ENCODE data around the gene RET.
"Not testable (repeated sequence)": the region's sequence is repeated elsewhere in the genome, so short reads cannot be mapped to it uniquely, and the experiment has no call there.

Gene RET

DNA sequence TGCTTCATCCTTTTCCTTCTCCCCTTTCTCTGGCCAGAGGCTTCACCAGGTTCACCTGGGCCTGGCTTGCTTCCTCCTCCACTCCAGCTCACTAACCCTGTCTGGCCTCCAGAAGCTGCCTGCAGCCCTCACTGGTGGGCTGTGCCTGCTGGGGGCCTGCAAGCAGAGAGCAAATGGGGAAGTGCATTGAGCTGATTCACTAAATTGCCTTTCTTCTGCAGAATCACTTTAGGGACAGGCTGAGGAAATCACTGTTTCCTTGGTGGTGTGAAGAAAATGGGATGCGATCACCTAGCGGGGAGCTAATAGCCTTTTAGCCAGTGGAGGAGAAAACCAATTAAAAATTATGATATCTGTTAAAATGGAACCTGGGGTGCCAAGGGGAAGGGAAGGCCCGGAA is 3.0 kb downstream of the RET start:
- DNase-seq = no peak

DNA sequence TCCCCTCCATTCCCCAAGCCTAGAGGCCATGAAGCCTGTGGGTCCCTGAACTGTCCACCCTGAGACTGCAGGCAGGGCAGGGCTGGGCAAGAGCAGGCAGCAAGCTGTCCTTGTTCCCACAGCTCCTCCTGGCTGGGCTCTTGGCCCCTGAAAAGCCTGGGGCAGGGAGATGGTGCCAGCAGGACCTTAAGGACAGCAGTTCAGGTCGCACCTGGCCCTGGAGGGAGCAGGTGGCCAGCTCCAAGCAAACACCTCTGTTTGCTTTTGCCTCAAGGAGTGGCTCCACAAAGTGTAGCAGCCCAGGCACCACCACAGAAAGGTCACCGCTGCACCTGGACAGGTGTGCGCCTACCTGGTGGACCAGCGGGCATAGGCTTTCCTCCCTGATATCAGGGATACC is 5.2 kb downstream of the RET start:
- no peak for DNase-seq

DNA sequence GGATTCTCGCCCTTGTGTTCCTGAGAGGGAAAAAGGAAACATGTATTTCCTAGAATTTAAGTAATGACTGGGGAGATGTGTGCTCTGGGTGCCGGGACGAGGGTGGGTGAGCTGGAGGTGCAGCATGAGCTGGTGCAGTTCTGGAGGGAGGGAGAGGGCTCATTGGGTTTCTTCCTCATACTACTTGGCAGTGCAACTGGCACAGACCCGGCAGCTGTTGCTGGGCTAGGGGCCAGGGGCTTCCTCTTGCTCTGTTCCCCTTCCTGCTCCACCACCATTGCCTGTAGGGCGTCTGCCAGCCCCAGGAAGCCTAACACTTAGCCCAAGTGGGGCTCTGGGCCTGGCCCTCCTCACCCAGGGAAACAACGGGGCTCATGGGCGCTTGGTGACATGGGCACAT is 5.9 kb downstream of the RET start:
- DNase-seq = no peak

DNA sequence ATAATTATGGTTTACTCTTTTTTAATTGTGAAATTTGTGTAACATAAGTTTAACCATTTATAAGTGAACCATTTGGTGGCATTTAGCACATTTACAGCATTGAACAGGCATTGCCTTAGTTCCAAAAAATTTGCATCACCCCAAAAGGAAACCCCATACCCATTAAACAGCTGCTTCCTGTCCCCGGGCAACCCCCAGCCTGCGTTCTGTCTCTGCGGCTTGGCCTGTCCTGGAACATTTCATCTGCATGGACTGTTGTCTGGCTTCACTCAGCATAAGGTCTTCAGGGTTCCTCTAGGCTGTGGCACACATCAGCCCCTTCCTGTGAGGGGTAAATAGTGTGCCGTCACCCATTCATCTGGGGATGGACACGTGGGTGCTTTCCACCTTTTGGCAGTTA is 6.9 kb downstream of the RET start:
- DNase-seq = peak; percentile 28 to 29

DNA sequence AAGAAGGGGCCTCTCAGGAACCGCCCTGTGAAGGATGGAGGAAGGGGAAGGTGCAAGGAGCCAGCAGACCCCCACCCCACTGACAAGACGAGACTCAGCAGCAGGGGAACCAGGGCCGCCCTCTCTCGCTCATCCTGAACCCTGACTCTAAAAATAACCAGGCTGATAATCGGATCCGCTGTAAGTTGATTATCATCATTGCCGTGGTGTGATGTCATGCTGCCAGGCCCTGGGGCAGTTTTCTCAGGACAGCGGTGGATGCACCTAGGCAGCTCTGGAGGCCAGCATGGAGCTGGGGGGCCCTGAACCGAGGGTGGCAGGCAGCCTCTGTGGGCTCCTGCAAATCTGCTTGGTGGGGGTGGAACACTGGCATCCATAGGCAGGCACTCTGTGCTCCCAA is 7.9 kb downstream of the RET start:
- no peak for DNase-seq

DNA sequence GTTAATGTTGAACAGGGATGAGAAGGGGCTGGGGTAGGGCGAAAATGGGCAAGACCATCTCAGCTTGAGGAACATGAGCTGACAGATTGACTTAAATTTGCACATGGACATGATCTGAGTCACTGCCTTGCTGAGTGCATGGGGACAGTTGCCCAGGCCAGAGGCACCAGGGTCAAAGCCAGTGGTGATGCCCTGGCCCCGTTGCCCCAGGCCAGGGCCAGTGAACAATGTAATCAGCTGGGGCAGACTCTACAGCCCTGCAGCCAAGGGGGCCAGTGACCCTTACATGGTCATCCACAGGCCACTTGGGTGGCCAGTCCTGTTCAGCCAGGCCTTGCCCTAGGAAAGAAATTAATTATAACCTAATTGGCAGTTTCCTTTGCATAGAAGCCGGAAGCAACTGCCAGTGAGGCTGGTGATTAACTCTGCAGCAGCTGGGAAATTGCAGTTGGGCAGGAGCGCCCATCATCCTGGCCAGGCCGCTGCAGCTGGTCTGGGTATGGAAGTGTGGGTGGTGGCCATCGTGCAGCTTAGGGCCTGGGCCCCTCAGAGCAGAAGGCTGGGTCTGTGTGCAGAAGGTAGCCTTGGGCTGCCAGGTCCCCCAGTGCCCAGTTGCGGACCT is 9.6 kb downstream of the RET start:
- DNase-seq = no peak

DNA sequence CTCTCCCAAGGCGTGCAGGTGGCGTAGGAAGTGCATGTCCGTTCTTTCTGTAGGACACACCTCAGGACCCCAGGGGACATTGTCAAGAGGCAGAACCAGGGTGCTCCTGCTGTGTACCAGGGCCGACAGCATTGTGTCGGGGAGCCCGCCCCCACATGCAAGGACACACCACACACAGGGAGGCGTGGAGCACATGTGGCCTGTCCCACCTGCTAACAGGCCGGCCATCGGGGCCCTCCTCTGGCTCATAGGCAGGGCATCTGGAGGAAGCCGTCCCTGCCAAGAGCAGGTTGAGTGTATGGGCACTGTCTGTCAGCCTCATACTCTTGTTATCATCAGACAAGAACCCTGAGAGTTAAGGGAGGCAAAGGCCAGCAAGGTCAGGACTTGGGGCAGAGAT is 12.7 kb downstream of the RET start:
- no peak for DNase-seq

DNA sequence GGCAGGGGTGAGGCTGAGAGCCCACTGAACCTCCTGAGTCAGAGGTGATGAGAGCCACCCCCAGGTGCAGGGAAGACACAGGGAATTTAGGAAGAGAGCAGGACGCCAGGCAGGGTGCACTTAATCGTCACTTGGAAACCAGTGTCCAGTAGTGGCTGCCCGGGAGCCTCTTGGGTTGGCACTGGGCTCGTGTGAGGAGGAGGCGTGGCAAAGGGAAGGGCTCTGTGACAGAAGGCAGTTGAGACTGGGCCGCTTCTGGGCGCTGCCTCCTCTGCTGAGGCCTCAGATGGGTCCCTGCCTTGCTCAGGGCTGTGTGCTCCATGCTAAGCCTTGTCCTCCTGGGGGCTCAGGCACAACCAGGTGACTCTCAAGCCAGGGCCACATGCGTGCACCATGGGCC is 13.3 kb downstream of the RET start:
- no peak for DNase-seq

DNA sequence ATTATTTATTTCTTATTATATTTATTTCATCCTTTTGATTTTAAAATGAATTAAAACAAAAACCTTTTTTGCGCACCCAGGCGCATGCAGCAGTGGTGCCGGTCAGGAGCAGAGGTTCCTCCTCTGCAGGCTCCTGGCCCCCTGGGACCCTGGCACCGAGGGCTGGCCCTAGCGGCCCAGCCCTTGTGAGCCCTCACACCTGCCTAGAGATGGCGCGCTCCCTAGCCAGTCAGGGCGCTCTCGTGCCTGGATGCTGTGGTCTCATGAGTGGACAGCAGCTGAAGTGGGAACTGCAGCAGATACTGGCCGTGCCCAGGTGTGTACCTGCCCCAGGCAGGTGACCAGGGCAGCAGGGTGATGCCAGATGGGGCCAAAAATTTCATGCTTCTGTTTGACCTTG is 13.8 kb downstream of the RET start:
- DNase-seq = no peak

DNA sequence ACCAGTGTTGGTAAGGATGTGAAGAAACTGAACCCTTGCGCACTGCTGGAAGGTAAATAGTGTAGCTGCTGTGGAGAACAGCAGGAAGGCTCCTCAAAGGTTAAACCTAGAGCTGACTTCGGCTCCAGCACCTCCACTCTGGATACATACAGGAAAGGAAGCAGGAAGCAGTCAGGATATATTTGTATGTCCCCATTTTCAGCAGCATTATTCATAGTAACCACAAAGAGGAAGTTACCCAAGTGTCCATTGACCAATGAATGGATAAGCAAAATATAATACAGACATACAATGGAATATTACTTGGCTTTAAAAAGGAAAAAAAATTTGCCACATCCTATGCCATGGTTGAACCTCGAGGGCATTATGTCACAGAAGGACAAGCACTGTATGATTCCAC is 15.0 kb downstream of the RET start:
- DNase-seq = peak; percentile 65 to 73

DNA sequence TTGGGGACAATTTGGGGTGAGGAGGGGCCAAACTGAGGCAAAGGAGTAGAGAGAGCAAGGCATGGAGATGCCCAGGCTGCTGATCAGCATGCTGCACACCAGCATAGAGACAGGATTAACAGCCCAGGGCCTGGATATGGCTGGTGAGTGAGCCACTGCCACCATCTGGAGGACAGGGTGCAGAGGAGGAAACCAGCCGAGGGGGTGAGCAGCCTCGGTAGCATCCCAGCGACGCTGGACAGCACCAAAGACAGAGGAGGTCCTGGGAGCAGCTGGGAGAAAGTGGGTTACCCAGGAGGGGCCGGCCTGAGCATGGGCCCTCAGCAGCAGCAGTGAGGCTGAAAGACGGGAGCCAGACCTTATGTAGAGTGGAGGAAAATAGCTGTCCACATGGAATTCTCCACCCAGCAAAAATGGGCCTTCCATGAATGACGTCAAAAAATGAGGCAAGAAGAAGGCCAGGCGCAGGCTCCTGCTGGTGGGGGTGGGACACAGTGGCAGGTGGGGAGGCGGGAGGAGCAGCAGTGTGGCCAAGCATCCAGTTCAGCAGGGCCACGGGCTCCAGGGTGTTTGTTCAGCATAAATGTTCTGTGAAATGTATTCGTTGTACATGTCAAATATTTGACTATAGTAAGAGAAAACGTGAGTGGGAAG is 16.7 kb downstream of the RET start:
- DNase-seq = no peak

DNA sequence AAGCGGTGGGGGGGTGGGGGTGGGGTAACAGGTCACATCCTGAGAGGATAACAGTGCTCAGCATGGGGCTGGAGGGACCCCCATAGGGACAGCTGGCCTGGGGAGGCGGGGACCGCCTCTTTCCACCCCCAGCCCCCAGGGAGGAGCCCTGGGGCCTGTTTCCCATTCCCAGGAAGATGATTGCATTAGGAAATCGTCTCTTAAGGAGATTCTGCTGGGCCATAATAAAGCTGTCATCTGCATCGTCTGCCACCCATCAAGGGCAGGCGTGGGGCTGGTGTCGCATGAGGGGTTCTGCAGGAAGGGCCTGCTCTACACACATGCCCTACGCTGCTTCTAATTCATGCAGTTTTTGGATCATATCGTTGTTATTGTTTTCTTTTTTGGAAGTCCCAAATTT is 17.2 kb downstream of the RET start:
- DNase-seq = no peak

DNA sequence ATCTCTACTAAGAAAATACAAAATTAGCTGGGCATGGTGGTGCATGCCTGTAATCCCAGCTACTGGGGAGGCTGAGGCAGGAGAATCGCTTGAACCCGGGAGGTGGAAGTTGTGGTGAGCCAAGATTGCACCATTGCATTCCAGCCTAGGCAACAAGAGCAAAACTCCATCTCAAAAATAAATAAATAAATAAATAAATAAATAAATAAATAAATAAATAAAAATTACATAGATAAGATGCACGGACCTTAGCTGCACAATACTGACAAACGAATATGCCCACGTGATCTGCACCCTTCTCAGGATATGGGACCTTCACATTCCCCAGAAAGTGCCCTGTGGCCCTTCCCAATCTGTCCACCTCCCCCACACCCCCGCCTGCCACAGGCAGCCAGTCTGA is 22.5 kb downstream of the RET start:
- not testable (repeated sequence) for DNase-seq

DNA sequence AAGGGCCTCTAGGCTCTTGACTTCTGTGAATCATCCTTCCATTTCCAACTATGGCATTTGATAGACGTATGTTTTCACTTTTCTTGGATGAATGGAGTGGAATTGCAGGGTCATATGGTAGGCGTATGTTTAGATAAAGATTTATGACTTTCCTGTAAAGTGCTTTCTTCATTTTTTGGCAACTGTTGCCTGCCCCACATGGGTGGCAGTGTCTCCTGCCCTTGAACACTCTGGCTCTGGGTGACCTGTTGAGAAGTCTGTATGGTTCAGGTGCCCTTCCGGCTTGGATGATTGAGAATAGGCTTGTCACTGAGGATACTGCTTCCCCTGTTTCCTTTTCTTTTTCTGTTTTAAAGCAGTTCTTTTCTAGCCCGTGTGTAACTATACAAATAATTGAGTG is 23.1 kb downstream of the RET start:
- DNase-seq = no peak

DNA sequence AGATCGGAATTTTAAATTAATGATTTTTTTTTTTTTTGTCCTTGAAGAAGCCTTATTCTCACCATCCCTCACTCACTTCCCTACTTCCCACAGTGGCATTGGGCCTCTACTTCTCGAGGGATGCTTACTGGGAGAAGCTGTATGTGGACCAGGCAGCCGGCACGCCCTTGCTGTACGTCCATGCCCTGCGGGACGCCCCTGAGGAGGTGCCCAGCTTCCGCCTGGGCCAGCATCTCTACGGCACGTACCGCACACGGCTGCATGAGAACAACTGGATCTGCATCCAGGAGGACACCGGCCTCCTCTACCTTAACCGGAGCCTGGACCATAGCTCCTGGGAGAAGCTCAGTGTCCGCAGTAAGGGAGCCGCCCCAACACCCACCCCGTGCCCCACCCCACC is 23.5 kb downstream of the RET start:
- no peak for DNase-seq

DNA sequence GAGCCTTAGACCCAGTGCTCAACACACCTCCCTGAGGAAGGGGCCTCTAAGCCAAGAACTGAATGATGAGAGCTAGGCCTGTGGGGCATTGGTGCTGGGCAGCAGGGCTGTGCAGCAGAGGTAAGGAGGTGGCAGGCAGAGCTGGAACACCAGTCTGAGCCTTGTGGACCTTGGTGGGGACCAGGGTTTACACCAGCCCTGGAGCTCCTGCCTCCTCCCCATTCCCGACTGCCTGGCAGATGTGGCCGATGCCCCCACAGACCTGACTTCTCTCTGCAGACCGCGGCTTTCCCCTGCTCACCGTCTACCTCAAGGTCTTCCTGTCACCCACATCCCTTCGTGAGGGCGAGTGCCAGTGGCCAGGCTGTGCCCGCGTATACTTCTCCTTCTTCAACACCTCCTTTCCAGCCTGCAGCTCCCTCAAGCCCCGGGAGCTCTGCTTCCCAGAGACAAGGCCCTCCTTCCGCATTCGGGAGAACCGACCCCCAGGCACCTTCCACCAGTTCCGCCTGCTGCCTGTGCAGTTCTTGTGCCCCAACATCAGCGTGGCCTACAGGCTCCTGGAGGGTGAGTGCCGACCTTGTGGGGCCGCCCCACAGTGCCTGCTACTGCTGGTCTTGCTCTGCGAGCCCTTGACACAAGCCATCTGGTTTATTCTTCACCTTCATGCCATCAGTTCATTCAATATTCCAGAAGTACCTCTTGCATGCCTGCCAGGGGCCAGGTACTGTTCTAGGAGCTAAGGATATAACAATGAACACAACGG is 25.4 kb downstream of the RET start:
- no peak for DNase-seq

DNA sequence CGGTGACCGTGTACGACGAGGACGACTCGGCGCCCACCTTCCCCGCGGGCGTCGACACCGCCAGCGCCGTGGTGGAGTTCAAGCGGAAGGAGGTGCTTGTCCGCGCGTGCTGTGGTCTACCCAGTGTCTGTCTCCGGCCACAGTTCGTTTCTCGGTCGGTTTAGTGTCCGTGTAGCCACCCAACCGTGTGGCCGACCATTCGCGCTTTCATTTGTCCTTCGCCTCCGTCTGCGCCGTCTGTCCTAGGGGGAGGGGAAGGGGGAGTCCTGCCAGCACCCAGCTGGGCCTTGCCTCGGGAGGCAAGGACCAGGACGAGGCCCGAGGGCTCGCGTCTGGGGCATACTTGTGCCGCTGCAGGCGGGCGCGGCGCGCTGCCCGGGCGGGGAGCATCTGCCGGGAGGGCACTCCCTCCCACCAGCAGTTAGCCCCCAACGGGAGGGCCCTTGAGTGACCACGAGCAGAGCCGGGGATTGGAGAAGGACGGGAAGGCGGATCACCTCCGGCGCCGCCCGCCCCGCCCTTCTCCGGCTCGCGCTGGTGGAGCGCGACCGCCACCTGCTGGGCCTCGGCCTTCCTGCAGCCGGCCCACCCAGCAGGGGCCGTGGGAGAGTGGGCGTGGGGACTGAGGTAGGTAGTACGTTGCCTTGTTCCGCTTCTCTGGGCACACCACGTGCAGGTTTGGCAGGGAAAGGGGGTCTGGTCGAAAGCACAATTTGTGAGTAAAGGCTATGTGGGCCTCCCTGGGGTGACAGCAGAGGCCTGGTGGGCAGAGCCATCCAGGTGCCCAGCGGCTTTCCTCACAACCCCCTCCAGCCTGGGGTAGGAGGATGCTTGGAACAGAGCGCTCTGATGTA is 28.5 kb downstream of the RET start:
- peak; percentile 58 to 61 for DNase-seq

DNA sequence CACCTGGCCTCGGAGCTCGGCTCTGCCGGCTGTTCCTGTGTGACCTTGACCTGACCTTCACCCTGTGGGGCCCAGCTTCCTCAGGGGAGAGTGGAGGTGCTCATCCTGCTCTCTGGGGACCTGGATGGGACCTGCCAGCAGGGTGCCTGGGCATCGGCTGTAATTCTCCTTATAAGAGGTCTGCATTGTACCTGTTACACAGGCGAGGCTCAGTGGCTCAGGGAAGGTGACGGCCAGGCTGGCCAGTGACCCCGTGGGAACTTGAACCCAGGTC is 29.0 kb downstream of the RET start:
- DNase-seq = no peak

DNA sequence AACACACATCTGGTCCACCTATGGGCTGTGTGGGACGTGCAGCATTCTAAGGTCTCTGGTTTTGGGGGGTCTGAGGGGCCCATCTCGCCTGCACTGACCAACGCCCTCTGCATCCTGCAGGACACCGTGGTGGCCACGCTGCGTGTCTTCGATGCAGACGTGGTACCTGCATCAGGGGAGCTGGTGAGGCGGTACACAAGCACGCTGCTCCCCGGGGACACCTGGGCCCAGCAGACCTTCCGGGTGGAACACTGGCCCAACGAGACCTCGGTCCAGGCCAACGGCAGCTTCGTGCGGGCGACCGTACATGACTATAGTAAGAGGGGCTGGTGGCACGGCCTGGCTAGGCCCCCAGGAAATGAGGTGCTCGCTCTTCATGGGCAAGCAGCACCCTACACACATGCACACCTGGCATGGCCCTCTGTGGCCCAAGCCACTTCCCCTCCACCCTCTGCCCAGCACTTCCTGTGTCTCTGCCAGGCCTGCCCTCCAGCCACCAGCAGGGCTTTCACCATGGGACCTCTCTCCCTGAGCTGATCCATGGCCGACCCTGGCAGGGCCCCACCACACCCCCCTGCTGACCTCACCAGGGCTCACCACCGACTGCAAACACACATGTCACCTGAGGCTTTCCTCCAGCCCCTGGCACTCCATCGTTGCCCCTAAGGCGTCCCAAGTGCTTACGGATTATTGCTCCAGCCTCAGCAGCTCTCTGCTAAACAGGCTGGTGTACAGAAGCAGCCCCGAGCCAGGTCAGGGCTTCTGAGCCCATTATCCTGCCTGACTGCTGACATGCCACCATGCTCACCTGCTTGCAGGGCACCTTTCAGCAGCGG is 29.6 kb downstream of the RET start:
- peak in 1 of 2 experiments; percentile 20 for DNase-seq

DNA sequence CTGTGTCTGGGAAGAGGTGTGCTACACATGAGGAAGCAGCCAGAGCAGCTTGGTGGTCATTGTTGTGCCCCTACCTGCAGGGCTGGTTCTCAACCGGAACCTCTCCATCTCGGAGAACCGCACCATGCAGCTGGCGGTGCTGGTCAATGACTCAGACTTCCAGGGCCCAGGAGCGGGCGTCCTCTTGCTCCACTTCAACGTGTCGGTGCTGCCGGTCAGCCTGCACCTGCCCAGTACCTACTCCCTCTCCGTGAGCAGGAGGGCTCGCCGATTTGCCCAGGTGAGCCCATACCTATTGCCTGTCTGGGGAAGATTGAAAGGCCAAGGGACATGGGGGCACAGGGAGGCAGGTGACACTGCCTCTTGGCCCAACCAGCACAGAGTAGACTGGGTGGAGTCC is 32.1 kb downstream of the RET start:
- no peak for DNase-seq

DNA sequence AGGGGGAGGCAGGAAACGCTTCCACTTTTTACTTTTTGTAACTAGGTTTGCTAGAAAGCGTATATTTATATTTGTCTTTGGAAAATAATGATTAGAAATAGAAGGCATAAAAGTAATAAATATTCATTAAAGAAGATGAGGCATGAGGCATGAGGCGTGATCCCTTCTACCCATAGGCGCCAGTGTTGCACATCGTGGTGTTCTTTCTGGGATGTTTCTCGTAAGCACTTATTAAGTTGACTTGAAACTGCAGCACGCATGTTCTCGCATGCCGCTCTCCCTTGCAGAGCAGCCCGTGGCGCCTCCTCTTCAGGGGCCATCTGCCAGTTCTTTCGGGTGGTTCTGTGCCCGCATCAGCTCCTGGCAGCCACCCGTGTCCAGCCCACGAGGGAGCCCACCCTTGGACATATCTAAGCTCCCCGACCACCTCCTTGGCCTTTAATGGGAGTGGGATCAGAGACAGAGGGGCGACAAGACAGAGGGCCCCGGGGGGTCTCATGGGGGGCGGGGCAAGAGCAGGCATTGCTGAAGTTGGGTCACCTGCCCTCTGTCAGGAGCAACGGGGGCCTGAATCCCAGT is 32.9 kb downstream of the RET start:
- DNase-seq = no peak

DNA sequence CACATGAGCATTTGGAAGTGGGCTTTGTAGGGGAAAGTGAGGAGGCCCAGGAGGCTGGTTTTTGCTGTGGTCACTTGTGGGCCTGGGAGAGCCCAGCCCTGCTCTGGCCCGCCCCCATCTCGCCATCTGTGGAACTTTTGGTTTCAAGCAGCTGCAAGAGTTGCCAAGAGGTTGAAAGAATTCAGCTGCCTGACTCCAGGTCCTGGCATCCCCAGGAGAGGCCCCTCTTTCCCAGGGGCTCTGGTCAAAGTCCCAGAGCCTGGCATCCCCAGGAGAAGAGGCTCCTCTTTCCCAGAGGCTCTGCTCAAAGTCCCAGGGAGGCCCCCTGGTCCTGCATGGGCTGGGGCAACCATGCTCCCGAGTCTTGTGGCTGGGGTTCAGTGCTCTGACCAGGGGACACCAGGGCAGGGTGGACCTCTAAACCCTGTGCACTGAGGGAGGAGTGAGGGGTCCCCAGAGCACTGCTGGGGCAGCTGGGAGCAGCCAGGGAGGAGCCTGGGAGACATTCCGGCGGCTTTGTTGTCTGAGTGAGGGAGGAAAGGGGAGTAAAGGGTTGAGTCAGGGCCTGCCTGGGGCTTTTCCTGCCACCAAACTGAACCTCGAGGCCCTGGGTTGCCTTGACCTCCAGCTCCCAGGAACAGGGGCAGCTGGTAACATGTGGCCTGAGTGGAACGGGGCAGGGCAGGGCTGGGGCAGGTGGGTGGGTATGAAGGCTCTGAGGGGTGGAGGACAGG is 33.6 kb downstream of the RET start:
- DNase-seq = no peak

All from AML-193 (cell line).